Measurements from ENCODE around the gene CACNA2D3.

- TF ChIP-seq CTCF (IDR thresholded peaks at IDR 0.05; ENCODE audit: poor library complexity, severe bottlenecking) (no peak), RAD21 (conservative IDR thresholded peaks at IDR 0.05) (no peak)
Measured at GRCh38 chr3:54685213-54685612, 562.9 kb downstream of the CACNA2D3 start.

Measured in neural cell (in vitro differentiated cells).